Duodenal mucosa (tissue), 2 donors: Measurements from ENCODE around the gene MAGI2.

Experiments used
- H3K27ac ChIP-seq: one replicate; pipeline ENCODE4 v1.7.0; 2013; ENCODE audit warnings: low read depth, low read length
- H3K27me3 ChIP-seq, 2 donors: one replicate each; pipeline ENCODE4 v1.7.0; 2013; ENCODE audit warnings: low read length in 2 of 2, control low read depth in 1 of 2; ENCODE audit not compliant: insufficient read depth in 2 of 2, control insufficient read depth in 1 of 2
- H3K36me3 ChIP-seq, 2 donors: one replicate each; pipeline ENCODE4 v1.7.0; 2013; ENCODE audit warnings: low read length in 2 of 2, control low read depth in 1 of 2; ENCODE audit not compliant: insufficient read depth in 2 of 2, control insufficient read depth in 1 of 2
- H3K4me1 ChIP-seq, 2 donors: one replicate each; pipeline ENCODE4 v1.7.0; 2013; ENCODE audit warnings: low read length in 2 of 2, control low read depth in 1 of 2; ENCODE audit not compliant: insufficient read depth in 2 of 2, control insufficient read depth in 1 of 2
- H3K4me3 ChIP-seq, 2 donors: one replicate each; pipeline ENCODE4 v1.7.0; 2013; ENCODE audit warnings: low read length in 2 of 2, low read depth in 1 of 2
- H3K9ac ChIP-seq, 2 donors: one replicate each; pipeline ENCODE4 v1.7.0; 2013; ENCODE audit warnings: low read length in 2 of 2, low read depth in 1 of 2
- H3K9me3 ChIP-seq, 2 donors: one replicate each; pipeline ENCODE4 v1.7.0; 2013; ENCODE audit warnings: low read length in 2 of 2, control low read depth in 1 of 2; ENCODE audit not compliant: control insufficient read depth in 1 of 2

The MAGI2 gene

DNA sequence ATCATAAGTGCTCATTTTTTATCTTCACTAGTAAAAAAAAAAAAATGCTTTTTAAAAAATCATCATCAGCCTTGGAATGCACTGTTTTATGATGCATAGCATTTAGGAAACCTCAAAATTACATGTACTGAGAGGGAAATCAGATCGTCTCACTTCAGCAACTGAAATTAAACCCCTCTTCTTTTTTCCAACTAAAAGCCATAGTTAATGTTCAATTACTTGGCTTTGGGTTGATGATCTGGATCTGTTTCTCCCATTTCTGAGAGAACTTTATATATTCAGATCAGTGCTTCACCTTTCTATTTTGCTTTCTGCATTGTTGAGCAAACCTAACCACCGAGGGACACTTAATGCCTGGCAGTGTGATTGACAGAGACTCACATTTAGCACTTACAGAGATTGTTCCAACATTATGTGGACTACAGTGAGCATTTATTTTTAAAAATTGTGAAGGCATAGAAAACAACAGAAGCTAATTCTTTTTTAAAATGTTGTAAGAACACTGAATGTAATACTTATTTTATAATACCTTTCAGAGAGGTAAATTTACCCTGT lies 976.5 kb downstream of the MAGI2 start:
- H3K27ac ChIP-seq: no peak overlapping the region
- H3K9ac ChIP-seq: no peak overlapping the region
- H3K4me1 ChIP-seq: no peaks in the 10 kb centered on the region
- H3K27me3 ChIP-seq: no peaks in the 10 kb centered on the region
- no peaks in the 10 kb centered on the region for H3K36me3 ChIP-seq
- no peak overlapping the region for H3K4me3 ChIP-seq
- no peaks in the 10 kb centered on the region for H3K9me3 ChIP-seq

DNA sequence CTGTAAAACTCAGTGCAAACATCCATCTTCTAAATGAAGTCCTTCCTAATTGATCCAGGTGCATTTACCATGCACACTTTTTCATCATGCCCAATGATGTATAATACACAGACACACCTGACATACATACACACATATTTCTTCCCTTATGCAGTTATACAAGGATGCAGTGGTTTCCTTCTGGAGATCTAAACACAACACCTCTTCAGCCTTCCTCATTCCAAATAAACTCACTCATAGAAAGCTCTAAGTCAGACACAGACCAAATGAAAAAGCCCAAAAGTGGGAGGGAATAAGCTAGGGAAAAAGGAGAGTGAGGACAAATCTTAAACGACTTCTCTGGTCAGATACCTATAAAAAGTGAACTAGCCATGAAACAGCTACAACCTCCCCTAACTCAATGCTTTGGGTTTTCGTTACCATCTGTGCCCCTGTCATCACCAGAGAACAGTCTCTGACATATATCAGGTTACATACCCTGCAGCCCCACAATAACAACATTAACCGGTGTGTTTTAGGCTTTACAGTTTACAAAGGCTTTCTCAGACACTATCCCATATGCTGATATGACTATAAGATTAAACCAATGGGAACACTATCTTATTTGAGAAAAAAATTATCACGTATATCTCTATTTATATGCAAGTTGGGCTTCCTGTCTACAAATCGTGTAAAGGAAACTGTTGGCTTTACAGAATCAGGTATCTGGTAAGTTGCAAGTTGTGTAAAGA lies 979.7 kb downstream of the MAGI2 start:
- Histone ChIP-seq H3K4me3 (no peak overlapping the region), H3K9ac (no peak overlapping the region), H3K36me3 (no peaks in the 10 kb centered on the region), H3K4me1 (no peaks in the 10 kb centered on the region), H3K27ac (no peak overlapping the region), H3K9me3 (no peaks in the 10 kb centered on the region), H3K27me3 (no peaks in the 10 kb centered on the region)

DNA sequence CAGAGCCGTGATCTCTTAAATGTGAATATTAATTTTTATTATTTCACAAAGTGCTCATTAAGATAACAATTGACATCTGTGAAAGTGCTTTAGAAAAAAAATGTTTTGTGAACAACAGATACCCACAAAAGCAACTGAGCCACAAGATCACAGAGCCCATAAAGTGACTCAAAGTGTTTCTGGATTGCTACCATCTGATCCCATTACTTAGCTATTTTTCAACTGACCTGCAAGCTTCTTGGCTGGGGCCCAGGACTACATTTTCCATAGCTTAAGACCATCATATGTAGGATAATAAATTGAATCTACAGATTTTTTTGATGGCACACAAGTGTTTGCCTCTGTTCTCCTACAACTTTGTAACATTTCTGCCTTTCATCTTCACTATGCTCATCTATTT lies 980.4 kb downstream of the MAGI2 start:
- Histone ChIP-seq H3K36me3 (no peaks in the 10 kb centered on the region), H3K4me3 (no peak overlapping the region), H3K27ac (no peak overlapping the region), H3K9me3 (no peaks in the 10 kb centered on the region), H3K4me1 (no peaks in the 10 kb centered on the region), H3K9ac (no peak overlapping the region), H3K27me3 (no peaks in the 10 kb centered on the region)

DNA sequence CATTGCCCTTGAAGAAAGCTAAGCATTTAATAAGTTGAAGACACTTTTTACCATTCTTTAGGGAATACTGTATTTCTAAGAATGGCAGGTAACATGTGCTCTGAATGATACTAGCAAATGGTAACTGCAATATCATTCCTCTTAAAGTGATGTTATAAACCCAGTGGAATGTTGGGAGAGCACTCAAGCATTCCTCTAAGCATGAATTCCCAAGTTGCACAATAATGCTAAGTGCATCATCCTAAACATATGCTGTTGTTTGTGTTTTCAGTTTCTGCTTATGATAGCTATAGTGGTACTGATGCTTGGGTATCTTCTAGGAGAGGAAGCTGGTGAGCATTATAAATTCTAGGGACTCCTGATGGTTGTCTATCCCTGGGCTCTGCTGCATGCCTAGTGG lies 980.9 kb downstream of the MAGI2 start:
- no peaks in the 10 kb centered on the region for H3K9me3 ChIP-seq
- H3K9ac ChIP-seq: no peak overlapping the region
- no peaks in the 10 kb centered on the region for H3K36me3 ChIP-seq
- H3K27ac ChIP-seq: no peak overlapping the region
- no peak overlapping the region for H3K4me3 ChIP-seq
- H3K27me3 ChIP-seq: no peaks in the 10 kb centered on the region
- H3K4me1 ChIP-seq: no peaks in the 10 kb centered on the region

DNA sequence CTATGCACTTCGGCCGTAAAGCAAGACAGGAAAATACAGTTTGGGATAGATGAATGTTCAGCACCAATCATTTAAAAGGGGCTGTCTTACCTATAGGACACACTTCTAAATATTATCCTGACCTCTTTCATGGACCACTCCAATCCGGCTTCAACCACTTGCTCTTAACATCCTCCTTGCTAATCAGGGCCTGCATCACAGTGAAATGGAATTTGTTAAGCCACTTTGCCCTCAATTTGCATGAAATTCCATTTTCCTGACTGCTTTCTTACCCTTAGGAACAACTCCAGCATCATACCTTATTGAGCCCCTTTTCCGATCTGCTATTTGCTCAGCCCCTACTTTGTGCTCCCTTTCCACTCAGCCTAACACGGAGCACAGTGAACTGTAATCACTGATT lies 987.6 kb downstream of the MAGI2 start:
- no peaks in the 10 kb centered on the region for H3K27me3 ChIP-seq
- H3K27ac ChIP-seq: no peak overlapping the region
- H3K4me1 ChIP-seq: no peaks in the 10 kb centered on the region
- H3K36me3 ChIP-seq: no peaks in the 10 kb centered on the region
- no peaks in the 10 kb centered on the region for H3K9me3 ChIP-seq
- H3K9ac ChIP-seq: no peak overlapping the region
- no peak overlapping the region for H3K4me3 ChIP-seq

DNA sequence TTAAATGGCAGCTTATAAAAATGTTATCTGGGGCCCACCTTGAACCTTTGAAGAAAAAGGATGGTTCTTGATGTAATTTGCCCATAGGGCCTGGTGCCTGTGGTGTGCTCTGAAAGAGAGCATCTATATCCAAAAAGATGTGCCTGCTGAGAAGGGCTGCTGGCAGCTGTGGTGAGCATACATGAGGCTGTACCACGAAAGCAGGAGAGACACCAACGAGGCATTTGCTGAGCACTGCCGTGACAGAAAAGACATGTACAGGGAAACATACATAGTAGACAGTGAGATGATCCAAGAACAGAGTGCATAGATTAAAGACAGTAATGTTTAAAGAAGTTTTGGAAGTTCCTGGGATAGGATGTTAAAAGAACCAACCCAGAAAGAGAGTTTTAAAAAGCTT lies 990.4 kb downstream of the MAGI2 start:
- Histone ChIP-seq H3K9ac (no peak overlapping the region), H3K9me3 (no peaks in the 10 kb centered on the region), H3K27me3 (no peaks in the 10 kb centered on the region), H3K4me1 (no peaks in the 10 kb centered on the region), H3K36me3 (no peaks in the 10 kb centered on the region), H3K27ac (no peak overlapping the region), H3K4me3 (no peak overlapping the region)

DNA sequence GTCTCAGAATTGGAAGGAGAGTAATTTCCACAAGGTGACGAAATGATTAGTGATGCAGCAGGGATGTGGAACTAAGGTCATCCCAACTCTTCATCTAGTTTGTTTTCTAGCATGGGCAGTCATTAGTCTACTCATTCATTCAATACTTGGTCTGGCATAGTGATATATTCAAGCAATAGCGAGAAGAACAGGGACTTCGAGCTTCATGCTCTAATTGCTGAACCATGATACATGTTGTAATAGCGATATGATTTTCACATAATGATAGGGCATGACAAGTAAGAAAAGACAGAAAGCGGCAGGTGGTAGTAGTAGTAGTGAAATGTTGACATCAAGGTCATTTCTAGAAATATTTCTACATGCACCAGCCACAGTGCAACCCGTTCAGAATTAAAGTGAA lies 1002.8 kb downstream of the MAGI2 start:
- no peaks in the 10 kb centered on the region for H3K27me3 ChIP-seq
- H3K36me3 ChIP-seq: no peaks in the 10 kb centered on the region
- no peak overlapping the region for H3K27ac ChIP-seq
- no peak overlapping the region for H3K4me3 ChIP-seq
- no peaks in the 10 kb centered on the region for H3K9me3 ChIP-seq
- no peak overlapping the region for H3K9ac ChIP-seq
- H3K4me1 ChIP-seq: peaks cover 0 to 3% of the 10 kb centered on the region in 2 donors

DNA sequence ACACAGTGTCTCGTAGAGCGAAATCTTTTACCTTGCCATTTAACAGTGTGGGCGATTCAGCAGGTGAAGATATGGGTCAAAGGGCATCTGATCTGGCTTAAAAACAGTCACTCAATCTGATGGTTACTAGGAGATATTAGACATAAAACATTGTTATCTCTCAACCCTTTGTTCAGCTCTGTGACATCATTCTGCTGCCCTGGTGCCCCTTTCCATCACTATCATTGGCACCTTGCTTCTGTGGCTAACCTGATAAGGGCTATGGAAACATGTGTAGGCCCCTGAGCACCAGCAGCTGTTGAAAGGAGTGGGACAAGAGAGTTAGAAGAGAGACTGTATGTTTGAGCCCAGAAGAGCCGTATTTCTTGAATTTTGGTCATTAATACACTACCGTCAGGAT lies 1004.6 kb downstream of the MAGI2 start:
- Histone ChIP-seq H3K27me3 (no peaks in the 10 kb centered on the region), H3K9ac (no peak overlapping the region), H3K4me1 (peaks cover 0 to 3% of the 10 kb centered on the region in 2 donors), H3K27ac (no peak overlapping the region), H3K9me3 (no peaks in the 10 kb centered on the region), H3K36me3 (no peaks in the 10 kb centered on the region), H3K4me3 (no peak overlapping the region)

DNA sequence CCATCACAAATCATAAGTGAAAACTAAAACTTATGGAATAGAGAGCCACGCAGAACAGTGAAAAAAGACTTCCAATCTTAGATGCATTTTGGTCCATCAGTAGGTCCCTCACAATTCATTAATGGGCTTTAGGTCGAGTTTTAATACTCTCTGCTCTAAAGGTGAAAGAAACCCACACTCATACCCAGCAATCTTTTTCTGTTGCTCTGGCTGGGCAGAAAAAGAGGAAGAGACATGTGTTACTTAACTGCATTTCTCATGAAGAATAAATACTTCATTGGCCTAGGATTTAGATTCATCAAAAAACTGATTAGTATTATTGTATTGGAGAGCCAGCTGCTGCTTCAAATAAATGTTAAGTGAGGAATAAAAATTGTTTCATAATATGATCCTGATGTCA lies 1009.2 kb downstream of the MAGI2 start:
- H3K4me3 ChIP-seq: no peak overlapping the region
- H3K36me3 ChIP-seq: no peaks in the 10 kb centered on the region
- H3K9me3 ChIP-seq: no peaks in the 10 kb centered on the region
- no peak overlapping the region for H3K9ac ChIP-seq
- peaks cover 0 to 3% of the 10 kb centered on the region in 2 donors for H3K4me1 ChIP-seq
- H3K27ac ChIP-seq: no peak overlapping the region
- no peaks in the 10 kb centered on the region for H3K27me3 ChIP-seq

DNA sequence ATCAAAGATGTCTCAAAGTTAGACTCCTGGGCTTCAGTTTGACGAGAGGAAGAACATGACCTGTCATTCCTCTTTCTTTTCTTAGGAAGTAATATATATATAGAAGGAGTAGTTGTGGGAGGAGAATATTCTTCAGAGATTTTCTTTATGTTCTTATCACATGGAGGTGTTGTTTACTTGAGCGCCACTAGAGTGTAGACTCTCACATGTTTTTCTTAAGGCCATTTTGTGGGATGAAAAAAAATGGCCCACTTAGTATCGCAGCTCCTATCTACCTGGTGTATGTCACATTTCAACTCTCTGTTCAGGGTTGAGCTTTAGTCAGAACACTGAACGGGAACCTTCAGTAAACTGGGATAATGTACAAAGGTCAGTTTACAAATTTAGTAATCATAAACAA lies 1009.7 kb downstream of the MAGI2 start:
- H3K27ac ChIP-seq: no peak overlapping the region
- H3K4me3 ChIP-seq: no peak overlapping the region
- H3K9me3 ChIP-seq: no peaks in the 10 kb centered on the region
- H3K27me3 ChIP-seq: no peaks in the 10 kb centered on the region
- peaks cover 0 to 2% of the 10 kb centered on the region in 2 donors for H3K4me1 ChIP-seq
- no peak overlapping the region for H3K9ac ChIP-seq
- no peaks in the 10 kb centered on the region for H3K36me3 ChIP-seq
